Measurements from ENCODE around the gene ITGA1. TPM values are rescaled to one million over a fixed set of nuclear protein-coding genes. Genes with fewer than 3 reads are reported as not detected.

ITGA1 gene
- total and polyA plus RNA-seq, 2 of the 8 experiments (the other 6 are each of a cell fraction or from before 2014, with no cell fraction given), result 2.3 to 9.0 TPM

DNA sequence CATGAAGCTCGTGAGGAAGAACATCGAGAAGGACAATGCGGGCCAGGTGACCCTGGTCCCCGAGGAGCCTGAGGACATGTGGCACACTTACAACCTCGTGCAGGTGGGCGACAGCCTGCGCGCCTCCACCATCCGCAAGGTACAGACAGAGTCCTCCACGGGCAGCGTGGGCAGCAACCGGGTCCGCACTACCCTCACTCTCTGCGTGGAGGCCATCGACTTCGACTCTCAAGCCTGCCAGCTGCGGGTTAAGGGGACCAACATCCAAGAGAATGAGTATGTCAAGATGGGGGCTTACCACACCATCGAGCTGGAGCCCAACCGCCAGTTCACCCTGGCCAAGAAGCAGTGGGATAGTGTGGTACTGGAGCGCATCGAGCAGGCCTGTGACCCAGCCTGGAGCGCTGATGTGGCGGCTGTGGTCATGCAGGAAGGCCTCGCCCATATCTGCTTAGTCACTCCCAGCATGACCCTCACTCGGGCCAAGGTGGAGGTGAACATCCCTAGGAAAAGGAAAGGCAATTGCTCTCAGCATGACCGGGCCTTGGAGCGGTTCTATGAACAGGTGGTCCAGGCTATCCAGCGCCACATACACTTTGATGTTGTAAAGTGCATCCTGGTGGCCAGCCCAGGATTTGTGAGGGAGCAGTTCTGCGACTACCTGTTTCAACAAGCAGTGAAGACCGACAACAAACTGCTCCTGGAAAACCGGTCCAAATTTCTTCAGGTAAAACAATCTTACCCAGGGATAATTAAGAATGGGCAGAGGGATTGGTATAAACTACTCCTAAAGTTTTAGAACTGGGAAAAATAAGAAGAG lies 12.9 kb downstream of the ITGA1 start:
- Histone ChIP-seq H3K79me2 (ENCODE audit: control insufficient read depth in 1 of 2, insufficient read depth in 2 of 2, low read length in 2 of 2) (peaks cover 0 to 51% of the 10 kb centered on the region in 2 experiments; a peak in 3 of 4 replicates), H3K27me3 (replicated peaks in 1 of 4; ENCODE audit: control insufficient read depth in 3 of 4, extremely low read depth in 1 of 4, insufficient read depth in 3 of 4, low read length in 3 of 4) (no peaks in the 10 kb centered on the region), H4K91ac (replicated peaks; ENCODE audit: insufficient read length, low read length) (peak overlapping the region; percentile 63), H3K9me3 (ENCODE audit: insufficient read depth in 2 of 2, low read depth in 1 of 2, low read length in 1 of 2) (no peaks in the 10 kb centered on the region), H3K4ac (replicated peaks; ENCODE audit: insufficient read length, low read depth, low read length) (peak overlapping the region; percentile 82), H2BK12ac (ENCODE audit: low read depth, low read length) (peak overlapping the region; percentile 93), H3K4me2 (ENCODE audit: insufficient read depth in 1 of 2, low read depth in 2 of 2, low read length in 2 of 2) (peak overlapping the region; percentile 89 to 94), H2AFZ (ENCODE audit: low read length) (peak overlapping the region; percentile 37; the same call in 1 of the 2 replicates), H2BK120ac (replicated peaks; ENCODE audit: low read depth, low read length) (peak overlapping the region; percentile 50), H2BK20ac (ENCODE audit: low read length) (no peak overlapping the region), H2BK15ac (ENCODE audit: low read length) (peak overlapping the region; percentile 89; the same call in 1 of the 2 replicates), H3K27ac (ENCODE audit: low read depth, low read length) (peak overlapping the region; percentile 88), H3K23me2 (ENCODE audit: low read depth, low read length) (peaks cover 21% of the 10 kb centered on the region), H3K4me1 (replicated peaks in 1 of 4; ENCODE audit: control insufficient read depth in 3 of 4, insufficient read depth in 4 of 4, low read length in 3 of 4) (peaks cover 5 to 11% (median 9%) of the 10 kb centered on the region in 4 experiments; a peak in 5 of 7 replicates), H3K23ac (ENCODE audit: insufficient read length) (no peak overlapping the region), H3K36me3 (ENCODE audit: control insufficient read depth in 2 of 4, insufficient read depth in 4 of 4, low read length in 3 of 4) (peaks cover 0 to 14% (median 3%) of the 10 kb centered on the region in 4 experiments; a peak in 2 of 8 replicates), H3K14ac (ENCODE audit: insufficient read length) (no peak overlapping the region), H4K8ac (ENCODE audit: extremely low read depth, insufficient read depth, low read length) (peak overlapping the region; percentile 90), H3K18ac (ENCODE audit: extremely low read depth, low read length) (peak overlapping the region; percentile 94), H3K9ac (replicated peaks in 1 of 4; ENCODE audit: extremely low read depth in 1 of 4, low read depth in 3 of 4, low read length in 3 of 4) (peak overlapping the region; percentile 65 to 82 (median 70)), H2AK5ac (ENCODE audit: low read depth, low read length) (peak overlapping the region; percentile 76), H3K79me1 (ENCODE audit: low read depth, low read length) (peaks cover 3% of the 10 kb centered on the region), H3K56ac (replicated peaks; ENCODE audit: insufficient read length, low read depth, low read length) (peak overlapping the region; percentile 34), H3K4me3 (ENCODE audit: extremely low read depth in 1 of 4, insufficient read depth in 2 of 4, low read depth in 3 of 4, low read length in 4 of 4) (peak overlapping the region; percentile 81 to 93 (median 86)), H4K20me1 (replicated peaks in 1 of 2; ENCODE audit: control insufficient read depth in 1 of 2, insufficient read depth in 2 of 2, low read length in 2 of 2) (peaks cover 6 to 8% of the 10 kb centered on the region in 2 experiments), H2BK5ac (ENCODE audit: low read depth, low read length) (peak overlapping the region; percentile 98), H4K5ac (ENCODE audit: insufficient read length, low read depth, low read length) (peak overlapping the region; percentile 79)
- ChIA-PET POLR2A (ENCODE audit: partially characterized antibody) (interaction anchor here (0.9 to 3.7 kb wide), 9 partner anchors 9 to 1573 kb away, joined by 3 to 29 read pairs (median 3); partner anchors contain the start of genes ITGA1 and PELO), CTCF (ENCODE audit: partially characterized antibody) (interaction anchor here (0.6 to 3.8 kb wide), 6 partner anchors 12 to 620 kb away, joined by 3 to 39 read pairs (median 4); partner anchors contain the start of genes ITGA1 and PELO)
- FAIRE-seq (no peak), DNase-seq (ENCODE audit: low read depth in 1 of 2, low spot score in 2 of 2) (peak in 1 of 2 experiments; percentile 60)
- 7% methylated on average over 27 of the region's 31 CpGs; no CpG with 5 or more reads in 1 of the 2 experiments for WGBS, 2 experiments (ENCODE audit: extremely low coverage in 1 of 2, insufficient coverage in 1 of 2, insufficient read length in 1 of 2, insufficient replicate concordance in 2 of 2, low coverage in 1 of 2, low lambda C conversion rate in 2 of 2, missing lambda C conversion rate in 1 of 2)
- TF ChIP-seq, protein P1, sequence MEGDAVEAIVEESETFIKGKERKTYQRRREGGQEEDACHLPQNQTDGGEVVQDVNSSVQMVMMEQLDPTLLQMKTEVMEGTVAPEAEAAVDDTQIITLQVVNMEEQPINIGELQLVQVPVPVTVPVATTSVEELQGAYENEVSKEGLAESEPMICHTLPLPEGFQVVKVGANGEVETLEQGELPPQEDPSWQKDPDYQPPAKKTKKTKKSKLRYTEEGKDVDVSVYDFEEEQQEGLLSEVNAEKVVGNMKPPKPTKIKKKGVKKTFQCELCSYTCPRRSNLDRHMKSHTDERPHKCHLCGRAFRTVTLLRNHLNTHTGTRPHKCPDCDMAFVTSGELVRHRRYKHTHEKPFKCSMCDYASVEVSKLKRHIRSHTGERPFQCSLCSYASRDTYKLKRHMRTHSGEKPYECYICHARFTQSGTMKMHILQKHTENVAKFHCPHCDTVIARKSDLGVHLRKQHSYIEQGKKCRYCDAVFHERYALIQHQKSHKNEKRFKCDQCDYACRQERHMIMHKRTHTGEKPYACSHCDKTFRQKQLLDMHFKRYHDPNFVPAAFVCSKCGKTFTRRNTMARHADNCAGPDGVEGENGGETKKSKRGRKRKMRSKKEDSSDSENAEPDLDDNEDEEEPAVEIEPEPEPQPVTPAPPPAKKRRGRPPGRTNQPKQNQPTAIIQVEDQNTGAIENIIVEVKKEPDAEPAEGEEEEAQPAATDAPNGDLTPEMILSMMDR (IDR thresholded peaks at IDR 0.05; ENCODE audit: control extremely low read depth in 1 of 3, insufficient read depth in 1 of 3, low read depth in 1 of 3, low read length in 3 of 3), result peak in 1 of 3 experiments; percentile 6; a peak in 1 of 4 replicates
- TF ChIP-seq RBBP5 (IDR thresholded peaks at IDR 0.05; ENCODE audit: borderline replicate concordance, low read depth, low read length) (0 out of 2 replicates have a peak, but pooled peaks have one; percentile 67), POU5F1 (IDR thresholded peaks at IDR 0.05; ENCODE audit: low read depth, low read length) (no peak), EZH2 (IDR thresholded peaks at IDR 0.05; ENCODE audit: low read depth, low read length, severe bottlenecking) (no peak), TAF7 (optimal IDR thresholded peaks at IDR 0.05; ENCODE audit: borderline replicate concordance, low read depth, low read length) (no peak)
- TF ChIP-seq, protein P2, sequence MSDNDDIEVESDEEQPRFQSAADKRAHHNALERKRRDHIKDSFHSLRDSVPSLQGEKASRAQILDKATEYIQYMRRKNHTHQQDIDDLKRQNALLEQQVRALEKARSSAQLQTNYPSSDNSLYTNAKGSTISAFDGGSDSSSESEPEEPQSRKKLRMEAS (IDR thresholded peaks at IDR 0.05), result peak; percentile 21; the same call in 1 of the 2 replicates
